Measurements from ENCODE around the gene COL23A1.

The COL23A1 gene

GRCh38 chr5:178267876-178268275, 322.3 kb downstream of the COL23A1 start:
- TF ChIP-seq CTCF (IDR thresholded peaks at IDR 0.05; ENCODE audit: borderline replicate concordance, control extremely low read depth, extremely low read depth, insufficient read depth, missing control alignments) = no peak
- in situ Hi-C loops (cut with MboI; ENCODE audit: low sequenced_read_pairs, unreplicated experiment) = no loop called here
- no peak for DNase-seq (ENCODE audit: low spot score)

- in situ Hi-C loops (cut with MboI; ENCODE audit: low sequenced_read_pairs, unreplicated experiment) = no loop called here
- no peak for TF ChIP-seq CTCF (IDR thresholded peaks at IDR 0.05; ENCODE audit: borderline replicate concordance, control extremely low read depth, extremely low read depth, insufficient read depth, missing control alignments)
- DNase-seq (ENCODE audit: low spot score) = no peak
Observed at GRCh38 chr5:178267245-178267644, 322.9 kb downstream of the COL23A1 start.

- TF ChIP-seq CTCF (IDR thresholded peaks at IDR 0.05; ENCODE audit: borderline replicate concordance, control extremely low read depth, extremely low read depth, insufficient read depth, missing control alignments) = no peak
- in situ Hi-C loops (cut with MboI; ENCODE audit: low sequenced_read_pairs, unreplicated experiment) = no loop called here
- no peak for DNase-seq (ENCODE audit: low spot score)
Observed at GRCh38 chr5:178266581-178266980, 323.6 kb downstream of the COL23A1 start.

GRCh38 chr5:178265746-178266145, 324.4 kb downstream of the COL23A1 start:
- in situ Hi-C loops (cut with MboI; ENCODE audit: low sequenced_read_pairs, unreplicated experiment) = no loop called here
- TF ChIP-seq CTCF (IDR thresholded peaks at IDR 0.05; ENCODE audit: borderline replicate concordance, control extremely low read depth, extremely low read depth, insufficient read depth, missing control alignments) = no peak
- no peak for DNase-seq (ENCODE audit: low spot score)

- no peak for TF ChIP-seq CTCF (IDR thresholded peaks at IDR 0.05; ENCODE audit: borderline replicate concordance, control extremely low read depth, extremely low read depth, insufficient read depth, missing control alignments)
- in situ Hi-C loops (cut with MboI; ENCODE audit: low sequenced_read_pairs, unreplicated experiment) = no loop called here
- no peak for DNase-seq (ENCODE audit: low spot score)
Observed at GRCh38 chr5:178264044-178264443, 326.1 kb downstream of the COL23A1 start.

GRCh38 chr5:178261666-178262600, 328.3 kb downstream of the COL23A1 start:
- in situ Hi-C loops (cut with MboI; ENCODE audit: low sequenced_read_pairs, unreplicated experiment) = no loop called here
- no peak for DNase-seq (ENCODE audit: low spot score)
- no peak for TF ChIP-seq CTCF (IDR thresholded peaks at IDR 0.05; ENCODE audit: borderline replicate concordance, control extremely low read depth, extremely low read depth, insufficient read depth, missing control alignments)
